ENCODE results near the gene BABAM2. TPM values are rescaled to one million over a fixed set of nuclear protein-coding genes. Genes with fewer than 3 reads are reported as not detected.

Gene BABAM2
- total RNA-seq, 1 donor from 2014 or later = 41.0 TPM

DNA sequence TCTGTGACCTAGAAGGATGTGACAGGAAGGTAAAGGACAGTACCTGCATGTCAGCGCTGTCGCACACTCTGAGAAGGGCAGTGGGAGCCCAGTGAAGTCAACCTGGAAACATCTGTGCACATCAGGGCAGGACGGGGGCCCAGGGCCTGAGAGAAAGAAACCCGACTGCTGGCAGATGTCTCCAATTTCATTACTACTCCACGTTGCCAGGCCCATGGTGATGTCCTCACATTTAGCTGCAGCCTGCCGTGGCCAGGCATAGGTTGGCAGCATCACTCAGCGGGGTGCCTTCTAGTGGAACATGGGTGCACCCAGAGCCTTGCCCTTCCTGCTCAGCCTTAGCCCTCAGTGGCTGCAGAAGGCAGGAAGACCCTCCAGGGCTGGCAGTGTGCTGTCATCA, 429.8 kb downstream of the BABAM2 start:
- Histone ChIP-seq H3K4me1 (peaks cover 43% of the 10 kb centered on the region), H3K27ac (no peak overlapping the region), H3K4me3 (no peak overlapping the region), H3K9me3 (no peaks in the 10 kb centered on the region), H3K27me3 (no peaks in the 10 kb centered on the region), H3K36me3 (no peaks in the 10 kb centered on the region)
- peak in 1 of 2 donors; percentile 70 for DNase-seq (ENCODE audit: extremely low spot score in 2 of 2)
- intact Hi-C loops (cut with DNase I) = no loop called here
- TF ChIP-seq, protein P1, sequence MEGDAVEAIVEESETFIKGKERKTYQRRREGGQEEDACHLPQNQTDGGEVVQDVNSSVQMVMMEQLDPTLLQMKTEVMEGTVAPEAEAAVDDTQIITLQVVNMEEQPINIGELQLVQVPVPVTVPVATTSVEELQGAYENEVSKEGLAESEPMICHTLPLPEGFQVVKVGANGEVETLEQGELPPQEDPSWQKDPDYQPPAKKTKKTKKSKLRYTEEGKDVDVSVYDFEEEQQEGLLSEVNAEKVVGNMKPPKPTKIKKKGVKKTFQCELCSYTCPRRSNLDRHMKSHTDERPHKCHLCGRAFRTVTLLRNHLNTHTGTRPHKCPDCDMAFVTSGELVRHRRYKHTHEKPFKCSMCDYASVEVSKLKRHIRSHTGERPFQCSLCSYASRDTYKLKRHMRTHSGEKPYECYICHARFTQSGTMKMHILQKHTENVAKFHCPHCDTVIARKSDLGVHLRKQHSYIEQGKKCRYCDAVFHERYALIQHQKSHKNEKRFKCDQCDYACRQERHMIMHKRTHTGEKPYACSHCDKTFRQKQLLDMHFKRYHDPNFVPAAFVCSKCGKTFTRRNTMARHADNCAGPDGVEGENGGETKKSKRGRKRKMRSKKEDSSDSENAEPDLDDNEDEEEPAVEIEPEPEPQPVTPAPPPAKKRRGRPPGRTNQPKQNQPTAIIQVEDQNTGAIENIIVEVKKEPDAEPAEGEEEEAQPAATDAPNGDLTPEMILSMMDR (IDR thresholded peaks at IDR 0.05) = no peak
- no peak for TF ChIP-seq POLR2AphosphoS5 (IDR thresholded peaks at IDR 0.05; ENCODE audit: insufficient read depth in 1 of 2, low read depth in 1 of 2)
- TF ChIP-seq POLR2A (IDR thresholded peaks at IDR 0.05) = no peak

DNA sequence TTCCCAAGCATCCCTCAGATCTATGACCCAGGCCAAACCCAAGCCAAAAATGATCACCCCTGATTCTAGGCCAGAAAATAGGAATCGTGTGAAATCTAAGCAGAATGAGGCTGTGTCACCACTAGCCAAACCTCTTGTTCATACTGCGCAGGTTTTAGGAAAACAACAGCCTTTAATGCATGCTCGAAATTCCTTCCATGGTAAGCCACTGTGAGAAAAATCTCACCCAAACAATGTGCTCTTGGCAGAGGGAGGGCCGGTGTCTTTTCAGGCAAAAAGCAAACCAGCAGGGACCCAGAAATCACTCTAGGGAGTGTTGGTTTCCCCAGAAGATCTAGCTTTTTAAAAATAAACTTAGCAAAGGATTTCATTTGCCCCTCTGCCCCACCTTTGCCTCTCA, 430.9 kb downstream of the BABAM2 start:
- intact Hi-C loops (cut with DNase I) = no loop called here
- no peak overlapping the region for H3K27ac ChIP-seq
- no peaks in the 10 kb centered on the region for H3K27me3 ChIP-seq
- TF ChIP-seq, protein P1 (IDR thresholded peaks at IDR 0.05) = no peak
- no peak for TF ChIP-seq POLR2A (IDR thresholded peaks at IDR 0.05)
- no peak for TF ChIP-seq POLR2AphosphoS5 (IDR thresholded peaks at IDR 0.05; ENCODE audit: insufficient read depth in 1 of 2, low read depth in 1 of 2)
- peak in 1 of 2 donors; percentile 37 for DNase-seq (ENCODE audit: extremely low spot score in 2 of 2)
- H3K36me3 ChIP-seq = no peaks in the 10 kb centered on the region
- H3K4me1 ChIP-seq = peaks cover 53% of the 10 kb centered on the region
- no peak overlapping the region for H3K4me3 ChIP-seq
- no peaks in the 10 kb centered on the region for H3K9me3 ChIP-seq

DNA sequence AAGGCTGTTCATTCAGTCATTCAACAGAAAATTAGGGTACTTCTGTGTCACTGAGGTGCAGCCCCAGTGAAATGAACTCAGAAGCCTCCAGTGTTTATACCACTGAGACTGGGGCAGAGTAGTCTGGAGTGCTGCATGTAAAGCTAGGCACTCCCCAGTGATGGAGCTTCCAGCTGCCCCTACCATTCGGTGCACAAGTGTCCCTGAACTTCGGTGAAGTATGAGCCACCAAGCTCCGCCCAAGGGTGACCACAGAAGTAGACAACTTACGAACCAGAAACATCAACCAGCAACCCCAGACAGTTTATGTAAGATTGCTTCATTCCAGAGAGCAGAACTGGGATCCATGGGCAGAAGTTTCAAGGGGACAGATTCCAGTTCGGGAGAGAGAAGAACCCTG, 431.5 kb downstream of the BABAM2 start:
- no peak overlapping the region for H3K27ac ChIP-seq
- H3K36me3 ChIP-seq = no peaks in the 10 kb centered on the region
- TF ChIP-seq POLR2A (IDR thresholded peaks at IDR 0.05) (no peak), POLR2AphosphoS5 (IDR thresholded peaks at IDR 0.05; ENCODE audit: insufficient read depth in 1 of 2, low read depth in 1 of 2) (no peak)
- TF ChIP-seq, protein P1 (IDR thresholded peaks at IDR 0.05) = no peak
- peaks cover 53% of the 10 kb centered on the region for H3K4me1 ChIP-seq
- no peaks in the 10 kb centered on the region for H3K9me3 ChIP-seq
- intact Hi-C loops (cut with DNase I) = no loop called here
- H3K4me3 ChIP-seq = no peak overlapping the region
- peak in 1 of 2 donors; percentile 80 for DNase-seq (ENCODE audit: extremely low spot score in 2 of 2)
- no peaks in the 10 kb centered on the region for H3K27me3 ChIP-seq

DNA sequence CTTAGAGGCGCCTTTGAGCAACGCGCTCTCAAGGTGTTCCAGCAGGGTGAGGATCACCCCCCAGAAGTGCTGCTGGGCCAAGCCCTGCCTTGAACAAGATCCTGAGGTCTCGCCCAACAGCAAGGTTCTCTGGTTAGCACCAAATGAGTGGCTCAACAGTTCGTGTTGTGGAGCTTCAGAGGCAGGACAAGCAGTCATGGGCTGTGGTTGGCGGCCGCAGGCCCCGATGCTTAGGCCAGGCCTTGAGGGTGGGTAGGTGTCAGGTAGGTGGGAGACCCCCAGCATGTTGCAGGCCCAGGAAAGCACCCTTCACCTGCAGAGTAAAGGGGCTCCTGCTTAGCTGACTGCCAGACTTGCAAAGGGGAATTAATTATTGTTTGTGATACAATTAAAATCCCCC, 431.9 kb downstream of the BABAM2 start:
- no peak overlapping the region for H3K4me3 ChIP-seq

DNA sequence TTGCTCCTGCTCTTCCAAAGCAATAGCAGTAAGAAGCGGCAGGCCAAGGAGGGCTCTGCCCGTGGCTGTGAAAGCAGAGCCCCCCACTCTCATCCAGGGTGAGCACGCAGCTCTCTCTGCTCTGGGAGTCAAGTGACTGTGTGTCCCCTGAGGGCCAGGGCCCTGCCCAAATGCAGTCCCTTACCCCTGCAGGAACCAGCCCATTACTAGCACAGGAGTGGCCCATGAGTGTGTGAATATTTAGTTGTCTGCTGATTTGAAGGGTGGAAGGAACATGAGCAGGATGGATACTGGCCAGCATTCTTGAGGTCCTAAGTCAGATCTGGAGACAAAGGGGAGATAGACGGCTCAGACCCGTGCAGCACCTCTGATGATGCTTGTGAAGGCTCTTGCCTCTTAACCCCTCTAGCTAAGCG, 432.5 kb downstream of the BABAM2 start:
- H3K4me1 ChIP-seq = peaks cover 61% of the 10 kb centered on the region
- no peak overlapping the region for H3K4me3 ChIP-seq
- no peak for TF ChIP-seq POLR2AphosphoS5 (IDR thresholded peaks at IDR 0.05; ENCODE audit: insufficient read depth in 1 of 2, low read depth in 1 of 2)
- no peak for TF ChIP-seq POLR2A (IDR thresholded peaks at IDR 0.05)
- TF ChIP-seq, protein P1 (IDR thresholded peaks at IDR 0.05) = no peak
- H3K36me3 ChIP-seq = no peaks in the 10 kb centered on the region
- H3K27me3 ChIP-seq = no peaks in the 10 kb centered on the region
- intact Hi-C loops (cut with DNase I) = no loop called here
- H3K27ac ChIP-seq = no peak overlapping the region
- no peaks in the 10 kb centered on the region for H3K9me3 ChIP-seq
- DNase-seq (ENCODE audit: extremely low spot score in 2 of 2) = peak in 1 of 2 donors; percentile 76

More for the DNA sequence above, 431.9 kb downstream of the BABAM2 start:
- intact Hi-C loops (cut with DNase I) = no loop called here
- no peaks in the 10 kb centered on the region for H3K27me3 ChIP-seq
- no peak for TF ChIP-seq POLR2A (IDR thresholded peaks at IDR 0.05)
- no peak for TF ChIP-seq POLR2AphosphoS5 (IDR thresholded peaks at IDR 0.05; ENCODE audit: insufficient read depth in 1 of 2, low read depth in 1 of 2)
- TF ChIP-seq, protein P1 (IDR thresholded peaks at IDR 0.05) = no peak
- peak in 1 of 2 donors; percentile 86 for DNase-seq (ENCODE audit: extremely low spot score in 2 of 2)
- H3K27ac ChIP-seq = no peak overlapping the region
- no peaks in the 10 kb centered on the region for H3K9me3 ChIP-seq
- no peaks in the 10 kb centered on the region for H3K36me3 ChIP-seq
- H3K4me1 ChIP-seq = peaks cover 56% of the 10 kb centered on the region

Data from vagina (tissue), 2 donors.